ENCODE results near the gene CTTNBP2NL.

CTTNBP2NL gene

GRCh38 chr1:112508278-112509004 lies 112.4 kb downstream of the CTTNBP2NL start, which contains the start of gene WNT2B:
Gene WNT2B, plus strand, starts transcription at chr1:112508965. Its CDS starts 298 bp downstream, at chr1:112509263.
- no peak for DNase-seq

- no peak for DNase-seq
Measured at GRCh38 chr1:112509005-112509659, 113.1 kb downstream of the CTTNBP2NL start.

DNA sequence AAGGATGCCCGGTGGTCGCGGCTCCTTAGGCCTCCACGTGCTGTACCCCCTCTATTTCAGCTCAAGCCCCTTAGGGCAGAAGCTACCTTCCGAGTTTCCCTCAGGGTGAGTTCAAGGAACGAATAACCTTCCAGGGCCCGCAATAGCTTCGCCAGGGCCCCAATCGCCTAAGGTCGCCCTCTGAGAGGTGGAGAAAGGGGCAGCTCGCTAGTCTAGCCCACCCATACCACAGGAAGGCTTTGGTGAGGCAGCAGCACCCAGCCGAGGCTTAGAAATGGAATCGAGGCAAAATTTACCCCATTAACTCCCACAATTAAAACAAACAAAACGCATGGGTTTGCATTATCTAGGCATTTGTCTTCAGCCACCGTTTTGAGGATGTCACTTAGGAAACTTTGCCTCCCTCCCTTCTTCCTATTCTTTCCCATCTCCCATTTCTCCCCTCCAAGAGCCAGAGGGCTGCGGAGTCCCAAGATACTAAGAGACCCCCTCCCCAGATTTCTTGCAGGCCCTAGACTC lies 113.7 kb downstream of the CTTNBP2NL start:
- DNase-seq: no peak

DNA sequence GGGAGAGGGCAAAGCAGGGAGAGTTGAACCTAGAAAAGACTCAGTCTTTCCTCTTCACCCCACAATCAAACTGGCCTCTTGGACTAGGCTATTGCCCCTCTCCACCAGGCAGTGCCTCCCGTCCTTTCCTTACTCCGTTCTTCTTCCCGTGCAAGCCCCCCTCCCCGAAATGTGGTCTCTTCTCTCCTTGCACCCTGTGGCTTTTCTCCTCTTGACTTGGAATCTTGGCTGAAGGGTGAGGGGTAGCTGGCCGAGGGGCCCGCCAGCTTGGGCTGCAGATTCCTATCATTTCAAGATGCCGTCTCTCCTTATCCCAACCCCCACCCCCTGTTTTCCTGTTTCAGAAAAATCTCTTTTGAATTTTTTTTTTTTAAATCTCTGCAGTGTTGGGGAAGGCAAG lies 114.3 kb downstream of the CTTNBP2NL start:
- DNase-seq: no peak

Data from OCI-M1 (cell line).